K562 (cell line): Measurements from ENCODE around the gene OTULIN. TPM values are rescaled to one million over a fixed set of nuclear protein-coding genes. Genes with fewer than 3 reads are reported as not detected.
A peak's percentile ranks its signal among the peaks of the same experiment; 100 is the strongest.

Experiments
- ATAC-seq: fragments of 200-7000 bp; cut with Tn5 transposase; 3 replicates; pipeline ENCODE4 v1.9.1; 2020; ENCODE audit warnings: moderate library complexity
- Bru-seq: library from RNA; stranded (reverse); fragments of 400-500 nt; gene quantifications from one replicate; lab custom pipeline; 2021; lab: Mats Ljungman, UMichigan
- BruChase-seq, 2 experiments: library from RNA; stranded (reverse); fragments of 400-500 nt; gene quantifications; one replicate each; lab custom pipeline; 2021; lab: Mats Ljungman, UMichigan
- BruUV-seq: library from RNA; stranded (reverse); fragments of 400-500 nt; replicated peaks from 2 replicates; lab custom pipeline; 2021; lab: Mats Ljungman, UMichigan
- CTCF ChIA-PET: fragments of 300-600 bp; formaldehyde crosslinking; extraction: SDS; loops from one replicate; lab custom pipeline; 2021; ENCODE audit warnings: low intra/inter-chr PET ratio; lab: Yijun Ruan, JAX
- POLR2A ChIA-PET: fragments of 300-600, 350-650 bp; sonication (Branson Sonifier 250); formaldehyde crosslinking; extraction: SDS; loops from one replicate; lab custom pipeline; 2021; ENCODE audit warnings: antibody characterized with exemption, inconsistent platforms; lab: Yijun Ruan, JAX
- DNase-seq, 4 experiments: peaks; one replicate each; pipeline versions ENCODE4 v3.0.0 to v3.0.0-alpha.2; 2011 to 2018; ENCODE audit warnings: low spot score in 3 of 4, mixed read lengths in 3 of 4; ENCODE audit errors: extremely low read depth in 1 of 4
- FAIRE-seq: peaks from 2 replicates; lab custom pipeline; 2011; peaks lifted over from hg19 to GRCh38; lab: Jason Lieb, UNC
- H2AFZ ChIP-seq: 2 replicates; pipeline ENCODE4 v1.6.0; 2011; ENCODE audit warnings: low read depth, low read length, control low read depth, inconsistent platforms
- H3K27ac ChIP-seq: fragments of 200-600 bp; 3 replicates; pipeline ENCODE4 v1.8.0; 2011; ENCODE audit warnings: low read depth, mild to moderate bottlenecking, control low read depth, inconsistent platforms, low read length, moderate library complexity, mixed read lengths; ENCODE audit errors: extremely low read depth
- H3K27me3 ChIP-seq, 2 experiments: fragments of 300-600 bp in 1 of 2; 2 replicates in 1 of 2; 3 replicates in 1 of 2; pipeline versions ENCODE4 v1.6.0 to v1.8.0; 2011; ENCODE audit warnings: inconsistent platforms in 2 of 2, low read length in 2 of 2, mild to moderate bottlenecking in 1 of 2, mixed read lengths in 1 of 2, moderate library complexity in 1 of 2; ENCODE audit not compliant: control insufficient read depth in 2 of 2, insufficient read depth in 2 of 2
- H3K36me3 ChIP-seq: fragments of 300-600 bp; 3 replicates; pipeline ENCODE4 v1.8.0; 2011; ENCODE audit warnings: mild to moderate bottlenecking, low read length, inconsistent platforms; ENCODE audit not compliant: control insufficient read depth, insufficient read depth
- H3K4me1 ChIP-seq, 2 experiments: fragments of 200-600 bp in 1 of 2; replicated peaks in 1 of 2; 2 replicates in 1 of 2; 3 replicates in 1 of 2; pipeline versions ENCODE4 v1.5.1 to v1.8.0; 2011; ENCODE audit warnings: inconsistent platforms in 2 of 2, low read length in 2 of 2, mild to moderate bottlenecking in 1 of 2, mixed read lengths in 1 of 2, moderate library complexity in 1 of 2; ENCODE audit not compliant: control insufficient read depth in 2 of 2, insufficient read depth in 2 of 2
- H3K4me2 ChIP-seq: 2 replicates; pipeline ENCODE4 v1.6.1; 2011; ENCODE audit warnings: low read length, control low read depth, inconsistent platforms, mixed read lengths; ENCODE audit not compliant: insufficient read depth
- H3K4me3 ChIP-seq: fragments of 200-600 bp; sonication (generic), shearing (Covaris generic); 2 replicates; pipeline ENCODE4 v1.5.1; 2016; ENCODE audit warnings: control low read depth, inconsistent platforms
- H3K79me2 ChIP-seq: fragments of 200-600 bp; 3 replicates; pipeline ENCODE4 v1.8.0; 2011; ENCODE audit warnings: low read length, inconsistent platforms; ENCODE audit not compliant: control insufficient read depth, insufficient read depth
- H3K9ac ChIP-seq, 2 experiments: 2 replicates each; pipeline versions ENCODE4 v1.6.0 to v1.6.1; 2011; ENCODE audit warnings: low read depth in 2 of 2, low read length in 2 of 2, control low read depth in 1 of 2, inconsistent platforms in 1 of 2, mild to moderate bottlenecking in 1 of 2, mixed read lengths in 1 of 2; ENCODE audit not compliant: insufficient read depth in 1 of 2
- H3K9me1 ChIP-seq: one replicate; pipeline ENCODE4 v1.6.0; 2011; ENCODE audit warnings: inconsistent platforms, mild to moderate bottlenecking, low read length, moderate library complexity; ENCODE audit not compliant: control insufficient read depth, insufficient read depth
- H3K9me3 ChIP-seq: replicated peaks from 2 replicates; pipeline ENCODE4 v1.5.1; 2011; ENCODE audit warnings: low read depth, low read length, inconsistent platforms; ENCODE audit not compliant: control insufficient read depth, insufficient read depth
- H4K20me1 ChIP-seq: replicated peaks from 2 replicates; pipeline ENCODE4 v1.6.1; 2011; ENCODE audit warnings: low read length, inconsistent platforms, mixed read lengths; ENCODE audit not compliant: control insufficient read depth, insufficient read depth
- CHD4 ChIP-seq: fragments of 200-600 bp; sonication (generic); IDR thresholded peaks from 3 replicates; pipeline ENCODE4 v1.6.1; 2012; ENCODE audit warnings: low read depth, mild to moderate bottlenecking, mixed read lengths, low read length, inconsistent platforms; ENCODE audit not compliant: insufficient read depth, insufficient replicate concordance, poor library complexity, severe bottlenecking
- ILK ChIP-seq: fragments of 450-650 bp; IDR thresholded peaks from 2 replicates; pipeline ENCODE4 v1.6.1; 2016; ENCODE audit warnings: missing genetic modification characterization, low read depth, mild to moderate bottlenecking, missing compliant biosample characterization, moderate library complexity, borderline replicate concordance
- PPARD ChIP-seq: fragments of 250-450 bp; sonication (Bioruptor Pico); IDR thresholded peaks from 2 replicates; pipeline ENCODE4 v1.8.0; 2022; ENCODE audit warnings: inconsistent platforms, mild to moderate bottlenecking, moderate library complexity
- SMARCA5 ChIP-seq: fragments of 450-650 bp; IDR thresholded peaks from 2 replicates; pipeline ENCODE4 v1.6.1; 2016
- SMARCB1 ChIP-seq: IDR thresholded peaks from 2 replicates; pipeline ENCODE4 v1.6.1; 2011; ENCODE audit warnings: improper control_type of control experiment, low read depth; ENCODE audit not compliant: insufficient read length
- UBTF ChIP-seq, 2 experiments: IDR thresholded peaks; 2 replicates each; pipeline ENCODE4 v1.6.1; 2012; ENCODE audit warnings: improper control_type of control experiment in 2 of 2, low read depth in 2 of 2, low read length in 2 of 2, borderline replicate concordance in 1 of 2
- WHSC1 ChIP-seq: IDR thresholded peaks from one replicate; pipeline ENCODE4 v1.6.1; 2012; ENCODE audit warnings: low read length, control low read depth, inconsistent platforms
- ZFPM2 ChIP-seq: fragments of 250-450 bp; sonication (Bioruptor Pico); IDR thresholded peaks from 2 replicates; pipeline ENCODE4 v1.5.1; 2022; ENCODE audit warnings: mild to moderate bottlenecking
- ZNF134 ChIP-seq: fragments of 250-450 bp; sonication (Bioruptor Pico); conservative IDR thresholded peaks from 2 replicates; pipeline ENCODE4 v1.4.0; 2020
- ZNF274 ChIP-seq: IDR thresholded peaks from 2 replicates; pipeline ENCODE4 v1.6.1; 2011; ENCODE audit warnings: low read depth, mild to moderate bottlenecking, low read length, moderate library complexity, borderline replicate concordance
- ZNF717 ChIP-seq: fragments of 250-450 bp; sonication (Bioruptor Pico); IDR thresholded peaks from 2 replicates; pipeline ENCODE4 v1.5.0; 2021
- ZNF780A ChIP-seq: fragments of 250-450 bp; sonication (Bioruptor Pico); IDR thresholded peaks from 2 replicates; pipeline ENCODE4 v1.5.0; 2021; ENCODE audit warnings: mild to moderate bottlenecking
- WGBS: fragments of 100-300 bp; shearing (Covaris generic); methylation state at CpG from one replicate; pipeline ENCODE4 v1.1.6; 2016; ENCODE audit warnings: low coverage, mixed read lengths; ENCODE audit not compliant: insufficient coverage; ENCODE audit errors: missing lambda C conversion rate; 5-methylcytosine and 5-hydroxymethylcytosine counted together
- in situ Hi-C: fragments of 300-500 bp; cut with MboI; formaldehyde crosslinking; loops from 4 replicates; pipeline ENCODE4 v1.15.0; 2018; ENCODE audit warnings: inconsistent platforms, mixed read lengths
- intact Hi-C: fragments of 100-400 bp; cut with micrococcal nuclease; formaldehyde crosslinking; loops from 2 replicates; pipeline ENCODE4 v1.14.2; 2022
- long read RNA-seq, 3 experiments: library from polyadenylated mRNA in 2 of 3; library from RNA in 1 of 3; unstranded in 2 of 3; stranded (forward) in 1 of 3; transcript quantifications; one replicate each; pipeline ENCODE4 v2.0.0, GENCODE V29; 2019 to 2022
- polyA minus RNA-seq, 3 experiments: library from RNA; depleted of rRNA, polyadenylated mRNA; stranded (reverse); fragments of >200 nt; gene quantifications; 2 replicates each; pipeline ENCODE4 v1.2.3, GENCODE V29; 2011
- polyA plus RNA-seq, 8 experiments: library from polyadenylated mRNA; depleted of rRNA in 4 of 8; stranded (reverse) in 5 of 8; unstranded in 3 of 8; fragments of >200 nt; fragmentation: Nextera tagmentation in 2 of 8; fragmentation: Illumina TruSeq in 1 of 8; extraction: Ambion mirVana in 2 of 8; extraction: Trizol in 1 of 8; gene quantifications; 2 replicates each; pipeline versions ENCODE4 v1.2.1 to v1.2.3, GENCODE V29; 2011 to 2014; ENCODE audit warnings: inconsistent platforms in 1 of 8, missing spikeins in 1 of 8
- total RNA-seq, 7 experiments: library from RNA; depleted of rRNA in 6 of 7; stranded (reverse); fragments of >200 nt in 6 of 7; fragmentation: Illumina TruSeq in 2 of 7; extraction: Trizol in 2 of 7; gene quantifications; 2 replicates each; pipeline versions ENCODE4 v1.2.1 to v1.2.3, GENCODE V29; 2011 to 2021; ENCODE audit warnings: low replicate concordance in 1 of 7

OTULIN gene
- total RNA-seq (2011; cell fraction: chromatin; rRNA removed; ENCODE audit: low replicate concordance): 32.6 and 75.0 TPM in 2 replicates
- 26.8 and 28.3 TPM in 2 replicates for total RNA-seq (2011; cell fraction: nucleolus; rRNA removed)
- total RNA-seq (2011; cell fraction: nucleoplasm; rRNA removed): 49.0 and 63.9 TPM in 2 replicates
- total RNA-seq (2014; rRNA removed) (28.6 and 31.4 TPM in 2 replicates), total RNA-seq (2014; rRNA removed; fragmentation: Illumina TruSeq; extraction: Trizol) (21.5 and 24.6 TPM in 2 replicates), total RNA-seq (2015; rRNA removed; fragmentation: Illumina TruSeq; extraction: Trizol) (20.1 and 20.5 TPM in 2 replicates), total RNA-seq (2021) (33.6 and 34.7 TPM in 2 replicates), polyA plus RNA-seq (2011; rRNA removed) (17.8 and 20.4 TPM in 2 replicates), polyA plus RNA-seq (2014; fragmentation: Illumina TruSeq; extraction: Trizol) (12.3 and 13.3 TPM in 2 replicates), polyA plus RNA-seq (2014; fragmentation: Nextera tagmentation; extraction: Ambion mirVana) (1 to 10 TPM; 3.3 to 3.5 TPM), polyA plus RNA-seq (2014; rRNA removed) (12.4 and 16.2 TPM in 2 replicates), polyA minus RNA-seq (2011; rRNA and poly(A)+ RNA removed) (32.2 and 36.9 TPM in 2 replicates), Bru-seq, nascent RNA (percentile 92 among the genes with signal in this experiment), BruChase-seq, experiment 1, labeled RNA remaining after a 2-hour chase (percentile 94 among the genes with signal in this experiment), BruChase-seq, experiment 2, labeled RNA remaining after a 6-hour chase (percentile 95 among the genes with signal in this experiment)
- polyA plus RNA-seq (2011; cell fraction: cytosol; rRNA removed): 9.9 and 12.8 TPM in 2 replicates
- 19.0 and 19.8 TPM in 2 replicates for polyA plus RNA-seq (2011; cell fraction: nucleus; rRNA removed)
- 10.0 and 11.5 TPM in 2 replicates for polyA plus RNA-seq (2012)
- 19.6 and 21.0 TPM in 2 replicates for polyA minus RNA-seq (2011; cell fraction: cytosol; rRNA and poly(A)+ RNA removed)
- 37.8 and 47.7 TPM in 2 replicates for polyA minus RNA-seq (2011; cell fraction: nucleus; rRNA and poly(A)+ RNA removed)
- long read RNA-seq, experiment 1, full-length matches to known transcripts: 38 of 73 reads
- long read RNA-seq, experiment 1, partial matches to known transcripts: 22 of 73 reads
- long read RNA-seq, experiment 1, other reads (novel, unspliced or antisense): 13 of 73 reads
- long read RNA-seq, experiment 2, full-length matches to known transcripts: 5 of 25 reads
- long read RNA-seq, experiment 2, partial matches to known transcripts: 5 of 25 reads
- long read RNA-seq, experiment 2, other reads (novel, unspliced or antisense): 15 of 25 reads
- long read RNA-seq, experiment 3, partial matches to known transcripts: 2 of 5 reads
- long read RNA-seq, experiment 3, other reads (novel, unspliced or antisense): 2 of 5 reads

- under 1% methylated on average over 89 of the region's 115 CpGs for WGBS
- peak; percentile 37 for FAIRE-seq
- no peak for TF ChIP-seq SMARCA5
- TF ChIP-seq WHSC1: no peak
- TF ChIP-seq ZNF717 (CRISPR knock-in tag): no peak
- TF ChIP-seq ZNF780A: no peak
- no peak for TF ChIP-seq SMARCB1
- TF ChIP-seq CHD4: no peak
- TF ChIP-seq UBTF (IDR thresholded peaks at IDR 0.05; ENCODE audit: borderline replicate concordance in 1 of 2, low read depth in 2 of 2, low read length in 2 of 2): peak; percentile 20 to 42; a peak in 3 of 4 replicates
- TF ChIP-seq ILK (tag): no peak
- no peak for TF ChIP-seq ZNF134 (CRISPR knock-in tag)
- no peak for TF ChIP-seq ZFPM2 (CRISPR knock-in tag)
- no peak for TF ChIP-seq PPARD (CRISPR knock-in tag)
- TF ChIP-seq ZNF274: no peak
Measured at GRCh38 chr5:14664270-14665100, at the start of gene OTULIN. TSS of gene OTULIN (plus strand) at chr5:14664718. CDS start at chr5:14664826, 108 bp downstream.

More at GRCh38 chr5:14664270-14665100, at the start of gene OTULIN:
- Histone ChIP-seq H3K79me2 (peaks cover 60% of the 10 kb centered on the region), H3K9me3 (no peaks in the 10 kb centered on the region), H3K4me2 (peak within 1 kb of the TSS; percentile 79), H3K36me3 (peaks cover 17% of the 10 kb centered on the region; the same call in 1 of the 3 replicates), H3K9ac (peak within 1 kb of the TSS; percentile 78 to 97), H3K27me3 (no peaks in the 10 kb centered on the region), H3K4me1 (peaks cover 14 to 22% of the 10 kb centered on the region in 2 experiments; a peak in 4 of 5 replicates), H3K4me3 (peak within 1 kb of the TSS; percentile 78), H2AFZ (peak within 1 kb of the TSS; percentile 99), H3K27ac (peak within 1 kb of the TSS; percentile 81), H3K9me1 (no peaks in the 10 kb centered on the region), H4K20me1 (peaks cover 9% of the 10 kb centered on the region; the same call in 1 of the 2 replicates)
- ATAC-seq: peak; percentile 94
- POLR2A ChIA-PET: interaction anchor here (0.6 to 1.6 kb wide), 2 partner anchors 8 to 13 kb away, joined by 3 to 4 read pairs; no protein-coding TSS in a partner anchor
- intact Hi-C loops (no loop called here), in situ Hi-C loops (loop anchor here (10.0 kb wide), 1 partner anchor 660 kb away; no protein-coding TSS in a partner anchor)
- no TSS peak for BruUV-seq
- DNase-seq: peak; percentile 95 to 99 (median 98)
- CTCF ChIA-PET: no interaction called here
